ENCODE measurements around the gene CAMK2B. TPM values are rescaled to one million over a fixed set of nuclear protein-coding genes. Genes with fewer than 3 reads are reported as not detected.
A peak's percentile ranks its signal among the peaks of the same experiment; 100 is the strongest.

CAMK2B gene
- polyA plus RNA-seq, 3 donors: 0.13 TPM; not detected in 2

DNA sequence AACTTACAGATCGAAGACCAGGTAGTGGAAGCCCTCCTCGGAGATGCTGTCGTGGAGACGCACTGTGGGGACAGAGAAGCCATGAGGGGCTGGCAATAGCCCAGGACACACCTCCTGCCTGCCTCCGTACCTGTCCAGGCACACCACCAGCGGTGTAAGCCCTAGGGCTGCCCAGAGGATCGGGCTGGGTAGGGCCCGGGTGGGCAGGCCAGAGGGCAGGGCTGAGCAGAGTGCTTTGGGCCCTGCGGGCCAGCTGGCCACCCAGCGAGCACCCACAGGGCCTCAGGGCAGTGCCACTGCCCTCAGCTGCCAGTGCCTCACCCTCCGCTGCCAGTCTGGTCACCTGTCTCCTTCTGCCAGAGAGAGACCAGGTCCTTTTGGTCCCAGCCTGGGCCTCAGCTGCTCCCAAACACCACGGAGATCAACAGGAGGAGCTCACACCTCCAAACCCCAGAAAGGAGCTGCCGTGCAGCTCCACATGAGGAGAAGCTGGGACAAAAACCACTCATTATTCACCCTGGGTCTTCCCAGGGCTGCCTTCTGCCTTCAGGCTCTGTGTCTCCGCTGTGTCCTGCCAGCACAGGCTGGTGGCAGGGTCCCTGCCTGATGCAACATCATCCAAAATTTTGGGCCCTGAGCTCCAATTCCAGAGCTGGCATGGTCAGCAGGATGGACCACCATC, 66.4 kb downstream of the CAMK2B start:
- no peak overlapping the region for H2AFZ ChIP-seq (ENCODE audit: insufficient read depth, low read depth, low read length, poor library complexity, severe bottlenecking)
- TF ChIP-seq, protein P1, sequence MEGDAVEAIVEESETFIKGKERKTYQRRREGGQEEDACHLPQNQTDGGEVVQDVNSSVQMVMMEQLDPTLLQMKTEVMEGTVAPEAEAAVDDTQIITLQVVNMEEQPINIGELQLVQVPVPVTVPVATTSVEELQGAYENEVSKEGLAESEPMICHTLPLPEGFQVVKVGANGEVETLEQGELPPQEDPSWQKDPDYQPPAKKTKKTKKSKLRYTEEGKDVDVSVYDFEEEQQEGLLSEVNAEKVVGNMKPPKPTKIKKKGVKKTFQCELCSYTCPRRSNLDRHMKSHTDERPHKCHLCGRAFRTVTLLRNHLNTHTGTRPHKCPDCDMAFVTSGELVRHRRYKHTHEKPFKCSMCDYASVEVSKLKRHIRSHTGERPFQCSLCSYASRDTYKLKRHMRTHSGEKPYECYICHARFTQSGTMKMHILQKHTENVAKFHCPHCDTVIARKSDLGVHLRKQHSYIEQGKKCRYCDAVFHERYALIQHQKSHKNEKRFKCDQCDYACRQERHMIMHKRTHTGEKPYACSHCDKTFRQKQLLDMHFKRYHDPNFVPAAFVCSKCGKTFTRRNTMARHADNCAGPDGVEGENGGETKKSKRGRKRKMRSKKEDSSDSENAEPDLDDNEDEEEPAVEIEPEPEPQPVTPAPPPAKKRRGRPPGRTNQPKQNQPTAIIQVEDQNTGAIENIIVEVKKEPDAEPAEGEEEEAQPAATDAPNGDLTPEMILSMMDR (IDR thresholded peaks at IDR 0.05): no peak
- no peak overlapping the region for H3K4me3 ChIP-seq (replicated peaks in 1 of 3; ENCODE audit: low read depth in 2 of 3, low read length in 3 of 3)
- 99% methylated on average over 14 of the region's 14 CpGs for WGBS (ENCODE audit: insufficient coverage)
- Mint-ChIP-seq H3K36me3 (no peaks in the 10 kb centered on the region), H3K4me3 (no peak overlapping the region), H3K4me1 (peaks cover 15% of the 10 kb centered on the region), H3K27me3 (ENCODE audit: low read depth in 3 of 3) (peaks cover 0 to 9% (median 0%) of the 10 kb centered on the region in 3 donors), H3K27ac (peak overlapping the region in 1 of 7 donors; percentile 58), H3K9me3 (peaks cover 0 to 3% (median 0%) of the 10 kb centered on the region in 7 donors)
- H3K79me2 ChIP-seq (ENCODE audit: insufficient read depth, low read length): no peaks in the 10 kb centered on the region
- H3K9me3 ChIP-seq (replicated peaks in 1 of 2; ENCODE audit: control insufficient read depth in 1 of 2, insufficient read depth in 1 of 2, low read length in 2 of 2): no peaks in the 10 kb centered on the region
- H3K4me2 ChIP-seq (replicated peaks; ENCODE audit: extremely low read depth, low read length, poor library complexity, severe bottlenecking): no peak overlapping the region
- no peaks in the 10 kb centered on the region for H3K36me3 ChIP-seq (replicated peaks in 1 of 2; ENCODE audit: control insufficient read depth in 1 of 2, insufficient read depth in 2 of 2, low read length in 2 of 2)
- no peak overlapping the region for H3K9ac ChIP-seq (ENCODE audit: insufficient read depth, low read length, poor library complexity, severe bottlenecking)
- no peaks in the 10 kb centered on the region for H3K27me3 ChIP-seq (ENCODE audit: control insufficient read depth in 2 of 2, insufficient read depth in 2 of 2, low read length in 2 of 2)
- H3K4me1 ChIP-seq (ENCODE audit: control insufficient read depth in 1 of 2, insufficient read depth in 2 of 2, low read length in 2 of 2): peaks cover 13 to 14% of the 10 kb centered on the region in 2 donors
- no peak overlapping the region for H3K27ac ChIP-seq (ENCODE audit: low read depth in 1 of 2, low read length in 2 of 2)
- intact Hi-C loops (cut with micrococcal nuclease): no loop called here
- no peak for DNase-seq
- H4K20me1 ChIP-seq (ENCODE audit: insufficient read depth, low read length): no peaks in the 10 kb centered on the region

DNA sequence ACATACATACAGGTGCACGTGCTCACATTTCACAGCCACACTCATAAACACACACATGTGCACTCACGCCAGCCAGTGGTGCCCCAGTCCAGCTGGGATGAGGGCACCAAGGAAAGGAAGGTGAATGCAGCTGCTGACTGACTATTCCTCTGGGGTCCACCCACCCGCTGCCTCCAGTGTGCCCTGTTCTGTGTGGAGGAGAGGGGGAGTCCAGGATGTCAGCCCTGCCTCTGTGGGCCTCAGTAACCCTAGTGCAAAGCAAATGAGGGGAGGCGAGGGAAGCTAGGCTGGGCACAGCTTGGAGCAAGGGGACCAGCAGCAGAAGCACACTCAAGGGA, 67.0 kb downstream of the CAMK2B start:
- no peak for DNase-seq
- H3K79me2 ChIP-seq (ENCODE audit: insufficient read depth, low read length): no peaks in the 10 kb centered on the region
- Mint-ChIP-seq H3K4me1 (peaks cover 15% of the 10 kb centered on the region), H3K36me3 (no peaks in the 10 kb centered on the region), H3K4me3 (no peak overlapping the region), H3K27me3 (ENCODE audit: low read depth in 3 of 3) (peaks cover 0 to 9% (median 0%) of the 10 kb centered on the region in 3 donors), H3K27ac (peak overlapping the region in 2 of 7 donors; percentile 18 to 49), H3K9me3 (peaks cover 0 to 3% (median 0%) of the 10 kb centered on the region in 7 donors)
- H2AFZ ChIP-seq (ENCODE audit: insufficient read depth, low read depth, low read length, poor library complexity, severe bottlenecking): no peak overlapping the region
- 94% methylated on average over 3 of the region's 4 CpGs for WGBS (ENCODE audit: insufficient coverage)
- H3K9me3 ChIP-seq (replicated peaks in 1 of 2; ENCODE audit: control insufficient read depth in 1 of 2, insufficient read depth in 1 of 2, low read length in 2 of 2): no peaks in the 10 kb centered on the region
- no peak overlapping the region for H3K9ac ChIP-seq (ENCODE audit: insufficient read depth, low read length, poor library complexity, severe bottlenecking)
- H3K36me3 ChIP-seq (replicated peaks in 1 of 2; ENCODE audit: control insufficient read depth in 1 of 2, insufficient read depth in 2 of 2, low read length in 2 of 2): no peaks in the 10 kb centered on the region
- H3K4me2 ChIP-seq (replicated peaks; ENCODE audit: extremely low read depth, low read length, poor library complexity, severe bottlenecking): no peak overlapping the region
- H4K20me1 ChIP-seq (ENCODE audit: insufficient read depth, low read length): no peaks in the 10 kb centered on the region
- TF ChIP-seq, protein P1 (IDR thresholded peaks at IDR 0.05): no peak
- intact Hi-C loops (cut with micrococcal nuclease): no loop called here
- peaks cover 13 to 14% of the 10 kb centered on the region in 2 donors for H3K4me1 ChIP-seq (ENCODE audit: control insufficient read depth in 1 of 2, insufficient read depth in 2 of 2, low read length in 2 of 2)
- H3K27me3 ChIP-seq (ENCODE audit: control insufficient read depth in 2 of 2, insufficient read depth in 2 of 2, low read length in 2 of 2): no peaks in the 10 kb centered on the region
- no peak overlapping the region for H3K27ac ChIP-seq (ENCODE audit: low read depth in 1 of 2, low read length in 2 of 2)
- no peak overlapping the region for H3K4me3 ChIP-seq (replicated peaks in 1 of 3; ENCODE audit: low read depth in 2 of 3, low read length in 3 of 3)

Measured in CD14-positive monocyte (primary cell).